ENCODE measurements around the gene SACM1L.

Gene SACM1L

DNA sequence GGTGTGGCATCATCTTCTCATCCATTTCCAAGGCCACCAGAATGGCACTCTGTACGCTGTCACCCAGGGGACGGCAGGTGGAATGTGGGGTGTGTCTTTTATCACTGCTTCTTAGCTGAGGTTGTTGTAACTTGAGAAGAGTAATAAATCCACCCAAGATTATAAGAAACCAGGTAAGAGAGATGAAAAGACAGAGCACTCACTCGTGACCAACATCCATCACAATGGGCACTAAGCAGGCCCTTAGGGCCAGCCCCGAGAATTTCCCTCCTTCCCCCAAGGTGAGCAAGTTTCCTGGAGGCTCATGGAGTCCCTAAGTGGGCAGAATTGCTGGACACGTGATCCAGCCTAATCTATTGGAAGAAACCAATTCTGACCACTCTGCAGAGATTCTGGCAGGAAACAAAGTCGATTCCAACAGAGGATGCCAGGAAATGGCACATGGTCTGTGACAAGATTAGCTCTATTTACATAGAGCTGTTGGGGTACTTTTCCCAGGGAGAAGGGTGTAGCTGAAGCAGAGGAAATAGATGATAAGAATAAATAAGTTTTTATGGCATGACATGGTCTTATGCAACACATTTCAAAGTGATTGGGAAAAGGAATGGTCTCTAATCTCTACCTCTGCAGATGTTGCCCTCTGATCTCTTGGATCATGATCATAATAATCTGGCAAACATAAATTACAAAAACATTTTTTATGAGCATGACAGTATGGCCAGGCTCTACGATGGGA, 84.7 kb downstream of the SACM1L start:
- DNase-seq: no peak

DNA sequence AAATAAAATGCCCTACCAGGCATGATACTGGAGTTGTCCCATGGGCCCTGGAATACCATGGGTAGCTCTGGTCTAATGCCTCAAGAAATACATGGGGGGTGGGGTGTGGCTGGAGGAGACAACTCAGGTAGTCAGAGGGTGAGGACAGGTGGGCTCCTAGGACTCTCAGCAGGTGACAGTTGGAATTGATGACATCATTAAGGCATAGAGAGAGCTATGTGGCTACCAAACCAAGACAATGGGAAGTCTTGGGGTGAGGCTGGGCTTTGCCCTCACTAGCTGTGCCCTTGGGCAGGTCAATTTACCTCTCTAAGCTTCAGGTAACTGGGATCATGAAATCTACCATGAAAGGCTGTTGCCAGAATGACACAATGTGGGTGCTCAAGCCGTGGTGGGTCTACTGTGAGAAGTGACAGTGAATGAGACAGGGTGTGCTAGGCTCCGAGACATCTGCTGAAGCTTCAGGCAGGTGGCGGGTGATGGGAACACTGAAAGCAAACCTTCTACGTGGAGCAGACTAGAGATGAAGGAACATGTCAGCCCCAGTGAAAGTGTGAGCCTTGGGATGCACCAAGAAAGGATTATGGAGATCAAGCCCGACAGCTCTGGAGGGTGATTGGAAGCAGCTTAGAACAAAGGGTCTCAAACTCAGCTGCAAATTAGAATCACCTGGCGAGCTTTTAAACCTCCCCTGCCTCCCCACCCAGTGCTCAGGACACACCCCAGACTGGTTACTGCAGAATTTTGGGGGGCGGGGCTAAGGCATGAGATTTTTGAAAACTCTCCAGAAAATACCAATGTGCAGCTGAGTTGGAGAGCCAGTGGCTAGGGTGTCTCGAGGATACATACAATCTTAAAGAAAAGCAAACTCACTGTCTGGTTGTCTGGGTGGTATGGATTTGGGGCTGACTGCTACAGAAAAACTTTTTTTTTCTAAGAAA, 85.7 kb downstream of the SACM1L start:
- no peak for DNase-seq

- no peak for DNase-seq
These were observed 86.5 kb downstream of the SACM1L start for GRCh38 chr3:45775571-45776300.

GRCh38 chr3:45776301-45776595, 87.1 kb downstream of the SACM1L start:
- no peak for DNase-seq

- no peak for DNase-seq
These were observed 87.4 kb downstream of the SACM1L start for GRCh38 chr3:45776611-45777010.

DNA sequence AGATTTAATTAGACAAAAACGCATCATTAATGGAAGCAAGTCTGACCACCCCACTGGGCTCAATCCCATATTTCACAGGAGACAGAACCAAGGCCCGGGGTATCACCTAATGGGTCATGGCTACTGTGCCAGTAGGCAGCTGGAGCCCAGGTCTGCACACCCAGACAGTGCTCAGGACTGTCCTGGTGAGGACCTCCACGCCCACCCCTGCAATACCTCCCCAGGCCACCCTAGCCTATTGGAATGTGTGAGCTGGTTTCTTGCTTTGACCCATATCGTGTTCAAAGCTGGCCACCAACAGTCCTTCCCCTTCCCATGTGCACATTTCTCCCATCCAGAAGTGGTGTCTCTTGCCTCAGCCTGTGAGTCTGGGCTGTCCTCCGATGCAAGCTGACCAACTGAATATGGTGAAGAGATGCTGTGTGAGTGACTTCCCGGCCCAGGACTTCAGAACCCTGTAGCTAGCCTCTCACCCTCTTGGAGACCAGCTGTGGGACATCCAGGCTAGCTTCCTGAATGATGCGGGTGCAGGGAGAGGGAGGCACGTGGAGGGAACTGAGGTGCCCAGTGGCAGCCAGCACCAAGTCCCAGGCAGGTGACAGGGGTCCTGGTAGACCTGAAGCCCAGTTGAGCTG, 88.0 kb downstream of the SACM1L start:
- DNase-seq: no peak

- DNase-seq: no peak
These were observed 88.7 kb downstream of the SACM1L start for GRCh38 chr3:45777746-45778386.

GRCh38 chr3:45778761-45779201, 89.6 kb downstream of the SACM1L start:
- DNase-seq: no peak

- no peak for DNase-seq
These were observed 90.8 kb downstream of the SACM1L start for GRCh38 chr3:45779746-45780735.

DNA sequence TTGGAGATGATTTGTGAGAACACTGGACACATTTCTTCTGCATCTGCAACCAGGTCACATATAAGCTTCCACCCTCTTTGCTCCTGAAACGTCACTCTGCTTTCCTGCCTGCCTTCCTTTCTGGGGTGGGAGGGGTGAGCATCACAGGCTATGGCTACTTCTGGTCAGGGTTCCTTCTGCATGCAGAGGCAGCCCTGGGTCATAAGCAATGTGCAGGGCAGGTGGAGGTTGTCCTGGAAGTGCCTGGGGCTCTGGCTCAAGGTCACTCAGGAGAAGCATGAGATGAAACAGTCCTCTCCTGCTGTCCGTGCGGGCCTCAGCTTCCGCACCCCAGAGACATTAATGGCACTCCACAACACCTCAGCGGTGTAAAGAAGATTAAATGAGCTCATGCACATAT, 92.1 kb downstream of the SACM1L start:
- DNase-seq: no peak

DNA sequence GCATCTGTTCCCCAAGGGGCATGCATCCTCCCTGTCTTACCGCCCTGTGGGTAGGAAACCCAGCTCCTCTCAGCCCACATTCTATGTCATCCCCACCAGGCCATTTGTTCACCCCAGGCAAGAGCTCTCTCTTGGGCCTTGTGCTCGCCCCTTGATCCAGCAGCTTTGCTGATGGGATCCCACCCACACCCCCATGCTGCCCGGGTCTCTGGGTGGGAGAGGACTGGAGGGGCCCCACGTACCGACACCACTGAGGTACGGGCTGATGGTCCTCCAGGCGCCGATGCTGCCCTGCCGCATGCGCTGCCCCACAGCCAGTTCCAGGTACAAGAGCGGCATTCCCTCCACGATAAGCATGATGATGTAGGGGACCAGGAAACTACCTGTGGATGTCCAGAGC, 92.6 kb downstream of the SACM1L start:
- DNase-seq: no peak

DNA sequence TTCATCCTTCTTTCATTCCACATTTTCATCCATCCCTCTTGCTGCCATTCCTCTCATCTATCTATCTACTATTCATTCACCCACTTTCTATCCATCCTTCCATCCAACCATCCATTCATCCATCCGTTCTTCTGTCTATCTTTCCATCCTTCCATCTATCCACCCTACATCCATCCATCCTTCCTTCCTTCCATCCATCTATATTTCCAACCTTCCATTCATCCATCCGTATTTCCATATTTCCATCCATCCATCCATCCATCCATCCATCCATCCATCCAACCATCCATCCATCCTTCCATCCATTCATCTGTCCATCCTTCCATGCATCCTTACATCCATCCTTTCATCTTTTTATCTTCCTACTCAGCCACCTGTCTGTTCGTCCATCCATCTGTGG, 93.2 kb downstream of the SACM1L start:
- DNase-seq: no peak

DNA sequence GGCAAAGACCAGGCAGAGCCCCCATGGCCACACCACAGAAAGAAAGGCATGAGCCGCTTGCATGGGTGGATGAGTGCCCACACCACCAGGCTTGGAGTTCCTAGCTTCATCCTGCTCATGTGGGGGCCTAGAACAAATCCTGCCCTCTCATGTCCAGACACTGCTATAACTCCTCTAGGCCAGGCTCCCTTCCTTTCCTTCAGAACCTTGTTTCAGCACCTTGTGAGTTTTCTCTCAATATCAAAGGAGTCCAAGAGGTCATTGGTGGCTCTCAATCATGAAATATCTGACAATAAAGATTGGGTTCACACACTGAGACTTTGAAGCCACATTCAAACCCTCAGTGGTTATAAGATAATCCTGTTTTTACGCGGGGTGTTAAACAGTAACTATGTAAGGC, 94.5 kb downstream of the SACM1L start:
- no peak for DNase-seq

DNA sequence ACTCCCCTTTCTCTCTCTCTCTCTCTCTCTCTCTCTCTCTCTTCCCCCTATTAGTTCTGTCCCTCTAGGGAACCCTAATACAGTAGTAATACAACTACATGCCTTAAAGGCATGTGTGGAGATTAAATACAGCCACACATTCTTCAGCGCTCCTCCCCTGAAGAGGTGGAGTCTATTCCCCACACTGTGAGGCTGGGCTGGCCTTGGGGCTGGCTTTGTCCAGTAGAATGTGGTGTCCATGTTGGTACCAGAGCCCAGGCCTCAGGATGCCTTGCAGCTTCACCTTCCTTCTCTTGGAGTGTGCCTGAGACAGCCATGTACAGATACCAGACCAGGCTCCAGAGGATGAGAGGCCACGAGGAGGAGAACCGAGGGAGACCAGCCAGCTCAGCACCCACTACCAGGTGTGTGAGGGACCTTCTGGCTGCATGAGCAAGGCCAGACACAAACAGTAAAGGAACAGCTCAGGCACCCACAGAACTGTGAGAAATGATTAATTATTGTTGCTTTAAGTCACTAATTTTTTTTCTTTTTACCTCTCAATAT, 96.5 kb downstream of the SACM1L start:
- DNase-seq: no peak

- DNase-seq: no peak
These were observed 97.8 kb downstream of the SACM1L start for GRCh38 chr3:45786801-45787495.

GRCh38 chr3:45787551-45787950, 98.4 kb downstream of the SACM1L start:
- no peak for DNase-seq

DNA sequence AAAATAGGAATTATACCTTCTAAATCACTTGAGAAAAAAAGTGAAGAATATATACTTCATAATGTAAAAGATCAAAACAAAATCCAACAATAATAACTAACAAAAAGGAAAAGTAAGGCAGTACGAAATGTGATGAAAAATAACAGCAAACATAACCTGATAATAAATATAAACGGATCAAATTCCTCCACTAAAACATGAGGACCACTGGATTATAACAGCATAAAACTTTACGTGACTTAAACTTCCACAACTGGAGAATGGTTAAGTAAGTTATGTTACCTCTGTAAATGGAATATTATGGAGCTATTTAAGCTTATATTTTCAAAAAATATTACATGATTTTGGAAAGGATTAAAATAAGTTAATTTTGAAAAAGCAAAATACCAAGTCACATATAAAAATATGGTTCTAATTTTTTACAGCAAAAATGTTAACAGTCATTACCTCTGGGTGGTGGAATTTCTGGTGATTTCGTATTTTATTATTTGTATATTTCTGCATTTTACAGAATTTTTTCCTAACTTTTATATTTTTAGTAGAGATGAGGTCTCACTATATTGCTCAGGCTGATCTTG, 100.1 kb downstream of the SACM1L start:
- DNase-seq: no peak

DNA sequence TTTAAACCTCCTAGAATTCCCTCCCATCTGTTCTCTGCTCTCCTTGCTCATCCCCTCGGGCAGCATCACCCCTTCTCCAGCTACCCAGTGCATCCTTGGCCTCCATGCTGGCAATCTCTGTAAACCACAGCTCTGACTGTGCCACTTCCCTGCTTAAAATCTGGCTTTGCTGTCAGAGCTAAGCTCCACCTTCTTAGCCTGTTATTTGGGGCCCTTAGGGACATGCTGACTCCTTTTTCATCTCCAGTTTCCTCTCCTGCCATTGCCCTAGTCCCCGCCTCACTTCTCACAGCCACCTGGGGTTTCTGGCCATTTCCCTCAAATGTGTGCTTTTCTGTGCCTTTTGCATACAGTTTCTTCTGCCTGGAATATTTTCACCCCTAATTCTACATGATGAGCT, 101.4 kb downstream of the SACM1L start:
- no peak for DNase-seq

GRCh38 chr3:45792036-45792435, 102.8 kb downstream of the SACM1L start:
- DNase-seq: no peak
